IMR-90 (cell line): ENCODE measurements around the gene MKKS. TPM values are rescaled to one million over a fixed set of nuclear protein-coding genes. Genes with fewer than 3 reads are reported as not detected.

ENCODE experiments used
- ATAC-seq: fragments of 200-7000 bp; cut with Tn5 transposase; 2 replicates; pipeline ENCODE4 v1.9.1; 2020; ENCODE audit warnings: low read depth, mild to moderate bottlenecking, moderate library complexity
- BruUV-seq: library from RNA; stranded (reverse); fragments of 400-500 nt; replicated peaks from 2 replicates; lab custom pipeline; 2021; lab: Mats Ljungman, UMichigan
- CTCF ChIA-PET: fragments of 300-600 bp; formaldehyde crosslinking; extraction: SDS; loops from one replicate; lab custom pipeline; 2021; ENCODE audit warnings: antibody characterized with exemption; lab: Yijun Ruan, JAX
- POLR2A ChIA-PET: fragments of 300-600 bp; sonication (Branson Sonifier 250); formaldehyde crosslinking; loops from one replicate; lab custom pipeline; 2022; ENCODE audit warnings: antibody characterized with exemption; ENCODE audit not compliant: unreplicated experiment; lab: Charles Lee
- DNase-seq: peaks from one replicate; pipeline ENCODE4 v3.0.0; 2013
- H2AFZ ChIP-seq: replicated peaks from 2 replicates; pipeline ENCODE3; 2013; ENCODE audit warnings: low read length, mild to moderate bottlenecking; ENCODE audit not compliant: poor library complexity
- H2AK5ac ChIP-seq: 2 replicates; pipeline ENCODE4 v1.6.1; 2013; ENCODE audit warnings: low read depth, low read length, inconsistent platforms
- H2AK9ac ChIP-seq: replicated peaks from 2 replicates; pipeline ENCODE3; 2013; ENCODE audit warnings: mild to moderate bottlenecking, low read depth, low read length, moderate library complexity; ENCODE audit not compliant: poor library complexity
- H2BK120ac ChIP-seq: 2 replicates; pipeline ENCODE4 v1.6.1; 2013; ENCODE audit warnings: low read depth, low read length, inconsistent platforms
- H2BK15ac ChIP-seq: 3 replicates; pipeline ENCODE4 v1.6.1; 2013; ENCODE audit warnings: low read depth, low read length, inconsistent platforms
- H2BK20ac ChIP-seq: 2 replicates; pipeline ENCODE4 v1.6.1; 2013; ENCODE audit warnings: low read depth, mild to moderate bottlenecking, inconsistent platforms, low read length, moderate library complexity
- H2BK5ac ChIP-seq: 2 replicates; pipeline ENCODE4 v1.6.1; 2013; ENCODE audit warnings: mild to moderate bottlenecking, low read depth, low read length, inconsistent platforms; ENCODE audit not compliant: poor library complexity, severe bottlenecking
- H3K14ac ChIP-seq: replicated peaks from 2 replicates; pipeline ENCODE4 v1.6.1; 2013; ENCODE audit warnings: low read depth, low read length, inconsistent platforms
- H3K18ac ChIP-seq: 2 replicates; pipeline ENCODE4 v1.6.1; 2013; ENCODE audit warnings: low read depth, low read length, control low read depth
- H3K23ac ChIP-seq: 2 replicates; pipeline ENCODE4 v1.6.1; 2013; ENCODE audit warnings: low read depth, low read length, inconsistent platforms
- H3K27ac ChIP-seq: 2 replicates; pipeline ENCODE4 v1.5.1; 2013; ENCODE audit warnings: mild to moderate bottlenecking, control low read depth, low read length; ENCODE audit not compliant: insufficient read depth
- H3K27me3 ChIP-seq: 2 replicates; pipeline ENCODE4 v1.6.1; 2013; ENCODE audit warnings: low read length; ENCODE audit not compliant: control insufficient read depth, insufficient read depth
- H3K36me3 ChIP-seq: 2 replicates; pipeline ENCODE4 v1.6.1; 2013; ENCODE audit warnings: low read length, mixed read lengths; ENCODE audit not compliant: control insufficient read depth, insufficient read depth
- H3K4ac ChIP-seq: 2 replicates; pipeline ENCODE4 v1.6.1; 2013; ENCODE audit warnings: low read depth, low read length, inconsistent platforms
- H3K4me1 ChIP-seq: 2 replicates; pipeline ENCODE4 v1.6.1; 2013; ENCODE audit warnings: low read length, mixed read lengths; ENCODE audit not compliant: control insufficient read depth, insufficient read depth
- H3K4me2 ChIP-seq: 2 replicates; pipeline ENCODE4 v1.6.1; 2013; ENCODE audit warnings: low read depth, mild to moderate bottlenecking, control low read depth, low read length, moderate library complexity
- H3K4me3 ChIP-seq: 2 replicates; pipeline ENCODE4 v1.5.1; 2013; ENCODE audit warnings: low read depth, mild to moderate bottlenecking, control low read depth, low read length, moderate library complexity; ENCODE audit not compliant: insufficient read depth
- H3K56ac ChIP-seq: 2 replicates; pipeline ENCODE4 v1.6.1; 2013; ENCODE audit warnings: low read length, inconsistent platforms; ENCODE audit not compliant: insufficient read depth; ENCODE audit errors: extremely low read depth
- H3K79me1 ChIP-seq, 2 experiments: 2 replicates each; pipeline ENCODE4 v1.6.1; 2013; ENCODE audit warnings: low read length in 2 of 2, inconsistent platforms in 1 of 2, low read depth in 1 of 2
- H3K9ac ChIP-seq: 2 replicates; pipeline ENCODE4 v1.6.1; 2013; ENCODE audit warnings: low read depth, low read length, control low read depth
- H3K9me1 ChIP-seq: 2 replicates; pipeline ENCODE4 v1.6.1; 2013; ENCODE audit warnings: low read length, inconsistent platforms; ENCODE audit not compliant: insufficient read depth
- H3K9me3 ChIP-seq: 2 replicates; pipeline ENCODE4 v1.6.1; 2013; ENCODE audit warnings: low read length; ENCODE audit not compliant: control insufficient read depth, insufficient read depth
- H4K20me1 ChIP-seq: 2 replicates; pipeline ENCODE4 v1.6.1; 2013; ENCODE audit warnings: low read length, inconsistent platforms; ENCODE audit not compliant: insufficient read depth
- H4K5ac ChIP-seq: 2 replicates; pipeline ENCODE4 v1.6.1; 2013; ENCODE audit warnings: mild to moderate bottlenecking, low read depth, low read length, control low read depth
- H4K8ac ChIP-seq, 2 experiments: 2 replicates each; pipeline ENCODE4 v1.6.1; 2013; ENCODE audit warnings: low read depth in 2 of 2, low read length in 2 of 2, control low read depth in 1 of 2, inconsistent platforms in 1 of 2
- H4K91ac ChIP-seq: 2 replicates; pipeline ENCODE4 v1.6.1; 2013; ENCODE audit warnings: low read depth, low read length, inconsistent platforms; ENCODE audit not compliant: insufficient read depth
- BHLHE40 ChIP-seq: fragments of 150-350 bp; IDR thresholded peaks from 2 replicates; pipeline ENCODE4 v1.6.1; 2016; ENCODE audit warnings: mild to moderate bottlenecking, low read depth, low read length
- CHD1 ChIP-seq: IDR thresholded peaks from 2 replicates; pipeline ENCODE4 v1.6.1; 2012; ENCODE audit warnings: low read depth, low read length, improper control_type of control experiment
- RFX5 ChIP-seq: IDR thresholded peaks from 2 replicates; pipeline ENCODE4 v1.8.0; 2012; ENCODE audit warnings: low read depth, mild to moderate bottlenecking, low read length, moderate library complexity
- WGBS, 2 experiments: methylation state at CpG; one replicate each; pipeline versions ENCODE4 v1.1.5 to v1.1.7; 2013; ENCODE audit warnings: missing lambda C conversion rate in 2 of 2; ENCODE audit not compliant: insufficient read length in 1 of 2; ENCODE audit errors: extremely low coverage in 2 of 2; 5-methylcytosine and 5-hydroxymethylcytosine counted together
- dilution Hi-C: fragments of 300-500 bp; cut with HindIII; formaldehyde crosslinking; loops from one replicate; pipeline ENCODE4 v1.14.3; 2018; ENCODE audit warnings: low sequenced_read_pairs; ENCODE audit not compliant: unreplicated experiment
- in situ Hi-C: fragments of 300-500 bp; cut with MboI; formaldehyde crosslinking; loops from 3 replicates; pipeline ENCODE4 v1.14.3; 2019; ENCODE audit warnings: low sequenced_read_pairs, inconsistent platforms, mixed read lengths
- intact Hi-C: fragments of 100-400 bp; cut with micrococcal nuclease; formaldehyde crosslinking; loops from 2 replicates; pipeline ENCODE4 v1.10.0; 2022
- polyA plus RNA-seq, 3 experiments: library from polyadenylated mRNA; depleted of rRNA; stranded (reverse); fragments of >200 nt; gene quantifications; 2 replicates each; pipeline ENCODE4 v1.2.3, GENCODE V29; 2012; ENCODE audit warnings: low replicate concordance in 1 of 3
- total RNA-seq: library from RNA; depleted of rRNA; stranded (reverse); fragments of >200 nt; gene quantifications from 2 replicates; pipeline ENCODE4 v1.2.3, GENCODE V29; 2012
- TF ChIP-seq, protein P1 (sequence below): fragments of 150-350 bp; IDR thresholded peaks from 2 replicates; pipeline ENCODE4 v1.6.1; 2016; ENCODE audit warnings: low read depth, mild to moderate bottlenecking, low read length, moderate library complexity, borderline replicate concordance
- TF ChIP-seq, protein P2 (sequence below): fragments of 150-350 bp; IDR thresholded peaks from 2 replicates; pipeline ENCODE4 v1.6.1; 2017; ENCODE audit warnings: mild to moderate bottlenecking, antibody characterized with exemption, low read length, low read depth

Gene MKKS
- total and polyA plus RNA-seq, 2 of the 4 experiments (the other 2 are of a cell fraction) = 6.9 to 7.5 TPM

DNA sequence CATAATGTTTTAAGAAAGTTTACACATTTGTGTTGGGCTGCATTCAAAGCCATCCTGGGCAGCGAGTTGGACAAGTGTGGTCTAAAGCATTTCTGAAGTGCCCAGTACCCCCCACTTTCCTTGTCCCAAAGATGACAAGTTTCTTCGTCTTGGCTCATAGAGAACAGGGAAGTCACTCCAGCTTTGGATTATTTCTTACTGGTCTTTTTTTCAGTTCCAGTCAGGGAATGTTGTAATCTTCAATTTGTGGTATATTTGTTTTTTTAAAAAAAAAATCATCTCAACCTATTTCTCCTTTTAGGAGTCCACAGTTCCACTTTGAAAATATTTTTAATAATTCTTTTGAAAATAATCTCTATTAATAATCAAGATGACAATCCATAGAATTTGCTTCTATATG, 35.0 kb upstream of the MKKS start:
- Histone ChIP-seq H2BK120ac (no peak overlapping the region), H4K20me1 (no peaks in the 10 kb centered on the region), H3K9ac (no peak overlapping the region), H2AK9ac (no peak overlapping the region), H3K56ac (no peak overlapping the region), H3K79me1 (peaks cover 0 to 12% of the 10 kb centered on the region in 2 experiments; a peak in 2 of 4 replicates), H3K23ac (no peak overlapping the region), H3K4ac (no peak overlapping the region), H3K4me2 (no peak overlapping the region), H3K9me3 (0 out of 2 replicates have a peak, but pooled peaks cover 2% of the 10 kb centered on the region), H2AK5ac (no peak overlapping the region), H3K27me3 (no peaks in the 10 kb centered on the region), H3K4me3 (no peak overlapping the region), H3K18ac (no peak overlapping the region), H3K9me1 (no peaks in the 10 kb centered on the region), H2AFZ (no peak overlapping the region), H2BK20ac (no peak overlapping the region), H3K4me1 (peaks cover 4% of the 10 kb centered on the region), H2BK5ac (no peak overlapping the region), H4K91ac (no peak overlapping the region), H2BK15ac (no peak overlapping the region), H3K27ac (no peak overlapping the region), H4K5ac (no peak overlapping the region), H4K8ac (no peak overlapping the region), H3K14ac (no peak overlapping the region), H3K36me3 (0 out of 2 replicates have a peak, but pooled peaks cover 1% of the 10 kb centered on the region)
- DNase-seq = no peak
- in situ Hi-C loops (loop anchor here (10.0 kb wide), 2 partner anchors 806 to 1076 kb away; no protein-coding TSS in a partner anchor), dilution Hi-C loops (no loop called here), intact Hi-C loops (loop anchor here (1.0 to 5.0 kb wide), 8 partner anchors 68 to 1076 kb away; no protein-coding TSS in a partner anchor)
- CTCF ChIA-PET = no interaction called here
- ATAC-seq = no peak
- no CpG with 5 or more reads among the region's 2 CpGs for WGBS, 2 experiments
- TF ChIP-seq CHD1 = no peak
- no peak for TF ChIP-seq BHLHE40
- TF ChIP-seq, protein P1, sequence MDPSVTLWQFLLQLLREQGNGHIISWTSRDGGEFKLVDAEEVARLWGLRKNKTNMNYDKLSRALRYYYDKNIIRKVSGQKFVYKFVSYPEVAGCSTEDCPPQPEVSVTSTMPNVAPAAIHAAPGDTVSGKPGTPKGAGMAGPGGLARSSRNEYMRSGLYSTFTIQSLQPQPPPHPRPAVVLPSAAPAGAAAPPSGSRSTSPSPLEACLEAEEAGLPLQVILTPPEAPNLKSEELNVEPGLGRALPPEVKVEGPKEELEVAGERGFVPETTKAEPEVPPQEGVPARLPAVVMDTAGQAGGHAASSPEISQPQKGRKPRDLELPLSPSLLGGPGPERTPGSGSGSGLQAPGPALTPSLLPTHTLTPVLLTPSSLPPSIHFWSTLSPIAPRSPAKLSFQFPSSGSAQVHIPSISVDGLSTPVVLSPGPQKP = no peak
- no peak for TF ChIP-seq RFX5
- TF ChIP-seq, protein P2, sequence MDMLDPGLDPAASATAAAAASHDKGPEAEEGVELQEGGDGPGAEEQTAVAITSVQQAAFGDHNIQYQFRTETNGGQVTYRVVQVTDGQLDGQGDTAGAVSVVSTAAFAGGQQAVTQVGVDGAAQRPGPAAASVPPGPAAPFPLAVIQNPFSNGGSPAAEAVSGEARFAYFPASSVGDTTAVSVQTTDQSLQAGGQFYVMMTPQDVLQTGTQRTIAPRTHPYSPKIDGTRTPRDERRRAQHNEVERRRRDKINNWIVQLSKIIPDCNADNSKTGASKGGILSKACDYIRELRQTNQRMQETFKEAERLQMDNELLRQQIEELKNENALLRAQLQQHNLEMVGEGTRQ = no peak
- POLR2A ChIA-PET = no interaction called here
- BruUV-seq = no TSS peak
